Heart left ventricle (tissue), 16 donors: ENCODE data around the gene NRCAM. TPM values are rescaled to one million over a fixed set of nuclear protein-coding genes. Genes with fewer than 3 reads are reported as not detected.

ENCODE experiments used
- ATAC-seq, 4 donors: fragments of 200-7000 bp; cut with Tn5 transposase; one replicate each; pipeline ENCODE4 v1.9.1; 2020 to 2022; ENCODE audit warnings: moderate library complexity in 4 of 4, mild to moderate bottlenecking in 3 of 4, moderate number of reproducible peaks in 1 of 4
- DNase-seq, 5 donors: peaks; one replicate each; pipeline ENCODE4 v3.0.0-alpha.2; 2020
- H3K27ac ChIP-seq, 12 donors: fragments of 200-600 bp; sonication (generic) in 4 of 12; one replicate each; pipeline versions ENCODE4 v1.5.0 to v1.8.0; 2016 to 2022; ENCODE audit warnings: mild to moderate bottlenecking in 2 of 12
- H3K27me3 ChIP-seq, 9 donors: fragments of 200-600 bp; sonication (generic) in 2 of 9; one replicate each; pipeline versions ENCODE4 v1.5.1 to v1.8.0; 2016 to 2022; ENCODE audit warnings: mild to moderate bottlenecking in 3 of 9
- H3K36me3 ChIP-seq, 9 donors: fragments of 200-600 bp; sonication (generic) in 2 of 9; one replicate each; pipeline versions ENCODE4 v1.5.0 to v1.8.0; 2018 to 2022; ENCODE audit warnings: mild to moderate bottlenecking in 2 of 9
- H3K4me1 ChIP-seq, 12 donors: fragments of 200-600 bp; sonication (generic) in 4 of 12; one replicate each; pipeline versions ENCODE4 v1.5.0 to v1.8.0; 2016 to 2022; ENCODE audit warnings: mild to moderate bottlenecking in 3 of 12
- H3K4me3 ChIP-seq, 12 donors: fragments of 200-600 bp; sonication (generic) in 4 of 12; one replicate each; pipeline versions ENCODE4 v1.5.0 to v1.8.0; 2017 to 2022; ENCODE audit warnings: mild to moderate bottlenecking in 9 of 12, moderate library complexity in 4 of 12
- H3K9me3 ChIP-seq, 12 donors: fragments of 200-600 bp; sonication (generic) in 4 of 12; one replicate each; pipeline versions ENCODE4 v1.5.0 to v1.8.0; 2016 to 2022; ENCODE audit warnings: mild to moderate bottlenecking in 1 of 12
- POLR2A ChIP-seq, 2 donors: fragments of 450-650 bp; IDR thresholded peaks; one replicate each; pipeline ENCODE4 v1.6.1; 2017; ENCODE audit warnings: antibody characterized with exemption in 2 of 2, mild to moderate bottlenecking in 2 of 2, moderate library complexity in 2 of 2
- WGBS, 4 donors: extraction: QIAGEN DNeasy Blood & Tissue Kit in 2 of 4; methylation state at CpG; one replicate each; pipeline versions ENCODE4 v1.1.5 to v1.1.7; 2013 to 2018; 5-methylcytosine and 5-hydroxymethylcytosine counted together
- intact Hi-C, 10 donors: fragments of 100-400 bp; cut with DNase I; formaldehyde crosslinking; loops; one replicate each; pipeline versions ENCODE4 v1.11.1 to v1.14.2; 2022
- polyA plus RNA-seq, 2 donors: library from polyadenylated mRNA; stranded (reverse); fragments of 200-250 nt; gene quantifications; one replicate each; pipeline ENCODE4 v1.2.3, GENCODE V29; 2013
- total RNA-seq, 9 donors: library from RNA; depleted of rRNA in 2 of 9; stranded (reverse); fragments of >200 nt in 2 of 9; fragmentation: NEBNext Ultra II Directional in 3 of 9; extraction: Animal tissue kit (Norgen Biotek cat#: 25700) in 3 of 9; gene quantifications; one replicate each; pipeline versions ENCODE4 v1.1.0 to v1.2.4, GENCODE V29; 2016 to 2023
- TF ChIP-seq, protein P1 (sequence below), 12 donors: fragments of 200-600 bp; sonication (generic) in 4 of 12; IDR thresholded peaks; one replicate each; pipeline versions ENCODE4 v1.5.0 to v1.8.0; 2018 to 2022; ENCODE audit warnings: antibody characterized with exemption in 12 of 12, mild to moderate bottlenecking in 5 of 12
- donor health status: ischemic (EF 13 %, LVEDD 7.1; RV severe dilation, severe dysfunction).
- donor health status: healthy with polysubstance abuse.
- donor health status: DM: no; HTN: yes; CAD: no.
- donor health status: DM: no; HTN: no; CAD: no.
- donor health status: ischemic (EF 25% LVEDD 6.9; RV normal size, moderate dysfunction).
- donor health status: ischemic (EF 25% LVEDD 5.7; RV mildly dilated, moderate dysfunction).
- donor health status: healthy.
- donor health status: DM: yes; HTN: yes; CAD: no.
- donor health status: ischemic (EF 35%, LVEDD 5.7; RV mildly dilated, moderate dysfunction).
- donor health status: nonischemic (EF 11% LVEDD 7.7; RV severe dilation, severe dysfunction).
- donor health status: DM: yes; HTN: yes; CAD: no.
- donor health status: PGD.
- donor health status: ischemic (EF 29% LVEDD 5.4; RV normal size, mild dysfunction).
- donor health status: nonischemic (EF 23%, LVEDD 6.1; RV moderate dilation, normal function).

Gene NRCAM
- total and polyA plus RNA-seq, 11 donors, result 0.07 to 2.5 (median 0.36) TPM

DNA sequence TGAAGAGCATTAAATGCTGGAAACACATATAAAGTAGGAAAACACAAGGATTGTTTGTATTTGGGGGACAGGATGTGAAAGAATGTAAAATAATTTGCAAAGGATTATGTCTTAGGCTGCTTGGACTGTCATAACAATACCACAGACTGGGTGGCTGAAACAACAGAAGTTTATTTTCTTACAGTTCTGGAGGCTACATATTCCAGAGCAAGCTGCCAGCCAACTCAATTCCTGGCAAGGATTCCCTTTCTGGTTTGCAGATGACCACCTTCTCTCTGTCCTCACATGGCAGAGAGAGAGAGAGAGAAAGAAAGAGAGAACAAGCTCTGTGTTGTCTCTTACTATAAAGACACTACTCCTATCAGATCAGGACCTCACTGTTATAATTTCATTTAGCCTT is 317.3 kb downstream of the NRCAM start:
- no peak overlapping the region for H3K27ac ChIP-seq
- DNase-seq, result no peak
- intact Hi-C loops, result no loop called here

DNA sequence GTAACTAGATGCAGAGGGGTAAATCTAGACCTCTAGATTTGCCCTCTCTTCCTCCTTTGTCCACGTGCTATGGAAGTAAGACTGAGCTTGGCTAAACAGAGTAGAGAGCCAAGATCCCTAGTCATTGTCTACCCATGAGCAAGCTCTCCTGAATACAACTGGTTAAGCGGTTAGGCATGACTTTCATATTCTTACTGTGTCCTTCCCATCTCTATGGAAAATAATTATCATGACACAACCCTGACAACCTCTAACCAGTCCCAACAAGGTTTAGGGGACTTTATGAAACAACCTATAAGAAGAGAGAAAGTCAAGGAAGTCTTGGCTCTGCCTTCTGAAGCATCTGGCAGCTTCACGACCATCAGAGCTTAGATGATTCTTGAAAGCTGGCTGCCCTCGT is 318.2 kb downstream of the NRCAM start:
- Histone ChIP-seq H3K4me3 (no peak overlapping the region), H3K27me3 (no peaks in the 10 kb centered on the region), H3K36me3 (no peaks in the 10 kb centered on the region), H3K27ac (no peak overlapping the region), H3K9me3 (no peaks in the 10 kb centered on the region), H3K4me1 (peaks cover 0 to 8% (median 0%) of the 10 kb centered on the region in 12 donors)
- WGBS, 4 donors, result 89 to 94% (median 90%) methylated on average over 4 of the region's 4 CpGs
- intact Hi-C loops, result no loop called here
- ATAC-seq (no peak), DNase-seq (no peak)
- no peak for TF ChIP-seq POLR2A (IDR thresholded peaks at IDR 0.05)
- TF ChIP-seq, protein P1, sequence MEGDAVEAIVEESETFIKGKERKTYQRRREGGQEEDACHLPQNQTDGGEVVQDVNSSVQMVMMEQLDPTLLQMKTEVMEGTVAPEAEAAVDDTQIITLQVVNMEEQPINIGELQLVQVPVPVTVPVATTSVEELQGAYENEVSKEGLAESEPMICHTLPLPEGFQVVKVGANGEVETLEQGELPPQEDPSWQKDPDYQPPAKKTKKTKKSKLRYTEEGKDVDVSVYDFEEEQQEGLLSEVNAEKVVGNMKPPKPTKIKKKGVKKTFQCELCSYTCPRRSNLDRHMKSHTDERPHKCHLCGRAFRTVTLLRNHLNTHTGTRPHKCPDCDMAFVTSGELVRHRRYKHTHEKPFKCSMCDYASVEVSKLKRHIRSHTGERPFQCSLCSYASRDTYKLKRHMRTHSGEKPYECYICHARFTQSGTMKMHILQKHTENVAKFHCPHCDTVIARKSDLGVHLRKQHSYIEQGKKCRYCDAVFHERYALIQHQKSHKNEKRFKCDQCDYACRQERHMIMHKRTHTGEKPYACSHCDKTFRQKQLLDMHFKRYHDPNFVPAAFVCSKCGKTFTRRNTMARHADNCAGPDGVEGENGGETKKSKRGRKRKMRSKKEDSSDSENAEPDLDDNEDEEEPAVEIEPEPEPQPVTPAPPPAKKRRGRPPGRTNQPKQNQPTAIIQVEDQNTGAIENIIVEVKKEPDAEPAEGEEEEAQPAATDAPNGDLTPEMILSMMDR (IDR thresholded peaks at IDR 0.05), result no peak

More for the DNA sequence above, 317.3 kb downstream of the NRCAM start:
- Histone ChIP-seq H3K9me3 (no peaks in the 10 kb centered on the region), H3K27me3 (no peaks in the 10 kb centered on the region), H3K36me3 (no peaks in the 10 kb centered on the region), H3K4me1 (peaks cover 0 to 8% (median 0%) of the 10 kb centered on the region in 12 donors), H3K4me3 (no peak overlapping the region)
- ATAC-seq, result no peak
- TF ChIP-seq POLR2A (IDR thresholded peaks at IDR 0.05), result no peak
- TF ChIP-seq, protein P1 (IDR thresholded peaks at IDR 0.05), result no peak

DNA sequence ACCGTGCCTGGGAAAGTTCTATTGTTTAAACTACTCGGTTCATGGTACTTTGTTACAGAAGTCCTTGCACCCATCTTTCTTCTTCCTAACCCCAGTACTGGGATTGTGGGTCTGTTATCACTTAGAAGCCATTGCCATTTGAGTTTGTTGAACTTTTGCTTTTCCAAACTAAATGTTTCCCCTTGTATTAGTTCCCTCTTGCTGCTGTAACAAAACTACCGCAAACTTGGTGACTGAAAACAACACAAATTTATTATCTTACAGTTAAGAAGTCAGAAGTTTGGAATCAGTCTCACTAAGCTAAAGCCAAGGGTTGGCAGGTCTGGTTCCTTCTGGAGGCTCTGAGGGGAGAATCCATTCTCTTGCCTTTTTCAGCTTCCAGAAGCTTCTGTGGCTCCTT is 319.2 kb downstream of the NRCAM start:
- Histone ChIP-seq H3K4me3 (no peak overlapping the region), H3K27ac (no peak overlapping the region), H3K27me3 (no peaks in the 10 kb centered on the region), H3K9me3 (no peaks in the 10 kb centered on the region), H3K36me3 (no peaks in the 10 kb centered on the region), H3K4me1 (peaks cover 0 to 8% (median 0%) of the 10 kb centered on the region in 12 donors)
- DNase-seq (no peak), ATAC-seq (no peak)
- intact Hi-C loops, result no loop called here
- TF ChIP-seq, protein P1 (IDR thresholded peaks at IDR 0.05), result no peak
- no peak for TF ChIP-seq POLR2A (IDR thresholded peaks at IDR 0.05)
- 82 to 100% (median 96%) methylated on average over 3 of the region's 3 CpGs for WGBS, 4 donors

DNA sequence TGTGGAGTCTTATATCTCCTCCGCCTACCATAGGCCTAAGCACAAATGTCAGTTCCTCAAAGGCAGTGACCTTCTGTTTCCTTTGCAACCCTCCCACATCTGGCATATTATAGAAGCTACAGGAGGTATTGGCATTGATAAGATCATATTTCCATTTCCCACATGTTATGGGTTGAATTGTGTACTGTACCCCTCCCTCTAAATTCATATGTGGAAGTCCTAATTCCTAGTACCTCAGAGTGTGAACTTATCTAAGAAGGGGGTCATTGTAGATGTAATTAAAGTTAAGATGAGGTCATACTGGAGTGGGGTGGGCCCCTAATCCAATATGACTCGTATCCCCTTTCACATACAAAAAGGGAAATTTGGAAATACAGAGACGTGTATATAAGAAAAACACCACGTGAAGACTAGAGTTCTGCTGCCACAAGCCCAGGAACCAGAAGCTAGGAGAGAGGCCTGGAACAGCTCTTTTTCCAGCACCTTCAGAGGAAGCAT is 320.0 kb downstream of the NRCAM start:
- 67 to 77% (median 73%) methylated on average over 4 of the region's 4 CpGs for WGBS, 4 donors
- intact Hi-C loops, result no loop called here
- TF ChIP-seq, protein P1 (IDR thresholded peaks at IDR 0.05), result no peak
- no peak for TF ChIP-seq POLR2A (IDR thresholded peaks at IDR 0.05)
- ATAC-seq (no peak), DNase-seq (no peak)
- H3K4me3 ChIP-seq, result no peak overlapping the region
- no peaks in the 10 kb centered on the region for H3K27me3 ChIP-seq
- no peaks in the 10 kb centered on the region for H3K36me3 ChIP-seq
- H3K9me3 ChIP-seq, result no peaks in the 10 kb centered on the region
- H3K27ac ChIP-seq, result no peak overlapping the region
- H3K4me1 ChIP-seq, result peaks cover 0 to 8% (median 0%) of the 10 kb centered on the region in 12 donors
